GM21526 (cell line): ENCODE measurements around the gene HSPG2.
"Not testable (repeated sequence)": the region's sequence is repeated elsewhere in the genome, so short reads cannot be mapped to it uniquely, and the experiment has no call there.

Experiments used
- ATAC-seq: cut with Tn5 transposase; IDR thresholded peaks from one replicate; pipeline ENCODE4 v1.9.1; 2021; ENCODE audit warnings: moderate library complexity; ENCODE audit not compliant: unreplicated experiment, low FRiP score

HSPG2 gene

DNA sequence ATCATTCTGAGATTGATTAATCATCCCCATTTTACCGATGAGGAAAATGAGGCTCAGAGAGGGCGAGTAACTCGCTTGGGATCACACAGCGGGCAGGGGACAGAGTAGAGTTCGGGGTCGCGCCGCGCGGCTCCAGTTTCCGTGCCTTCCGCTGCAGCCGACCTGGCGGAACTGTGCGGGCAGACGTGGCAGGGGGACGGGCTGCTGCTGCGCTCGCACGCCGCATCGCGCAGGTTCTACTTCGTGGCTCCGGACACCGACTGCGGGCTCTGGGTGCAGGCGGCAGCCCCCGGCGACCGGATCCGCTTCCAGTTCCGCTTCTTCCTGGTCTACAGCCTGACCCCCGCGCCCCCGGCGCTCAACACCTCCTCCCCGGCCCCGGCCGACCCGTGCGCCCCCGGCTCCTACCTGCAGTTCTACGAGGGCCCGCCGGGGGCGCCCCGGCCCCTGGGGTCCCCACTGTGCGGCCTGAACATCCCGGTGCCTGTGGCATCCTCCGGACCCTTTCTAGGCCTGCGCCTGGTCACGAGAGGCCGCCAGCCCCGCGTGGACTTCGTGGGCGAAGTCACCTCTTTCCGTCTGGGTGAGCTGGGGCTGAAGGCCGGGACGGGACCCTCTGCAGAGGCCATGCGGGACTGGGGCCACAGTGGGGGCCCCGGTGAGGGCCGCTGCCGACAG lies 122.7 kb downstream of the HSPG2 start:
- peak; percentile 46 for ATAC-seq

GRCh38 chr1:21813542-21813941 lies 123.6 kb downstream of the HSPG2 start:
- no peak for ATAC-seq

GRCh38 chr1:21811875-21812305 lies 125.2 kb downstream of the HSPG2 start, which contains the start of gene LDLRAD2:
Gene LDLRAD2, plus strand, starts transcription at chr1:21812265. Its CDS starts 187 bp downstream, at chr1:21812452.
- ATAC-seq: no peak

DNA sequence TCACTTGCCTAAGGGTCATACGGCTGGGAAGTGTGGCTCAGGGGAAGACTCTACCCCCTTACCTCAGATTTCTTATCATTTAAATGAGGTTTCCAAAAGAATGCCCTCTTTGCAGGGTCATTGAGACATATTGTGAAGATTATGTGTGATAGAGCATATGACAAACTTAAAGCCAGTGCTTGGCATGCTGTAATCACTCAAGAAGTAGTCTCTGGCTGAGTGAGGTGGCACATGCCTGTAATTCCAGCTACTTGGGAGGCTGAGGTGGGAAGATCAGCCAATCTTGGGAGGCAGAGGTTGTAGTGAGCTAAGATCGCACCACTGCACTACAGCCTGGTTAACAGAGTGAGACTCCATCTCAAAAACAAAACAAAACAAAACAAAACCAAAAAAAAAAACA lies 132.6 kb downstream of the HSPG2 start:
- no peak for ATAC-seq

DNA sequence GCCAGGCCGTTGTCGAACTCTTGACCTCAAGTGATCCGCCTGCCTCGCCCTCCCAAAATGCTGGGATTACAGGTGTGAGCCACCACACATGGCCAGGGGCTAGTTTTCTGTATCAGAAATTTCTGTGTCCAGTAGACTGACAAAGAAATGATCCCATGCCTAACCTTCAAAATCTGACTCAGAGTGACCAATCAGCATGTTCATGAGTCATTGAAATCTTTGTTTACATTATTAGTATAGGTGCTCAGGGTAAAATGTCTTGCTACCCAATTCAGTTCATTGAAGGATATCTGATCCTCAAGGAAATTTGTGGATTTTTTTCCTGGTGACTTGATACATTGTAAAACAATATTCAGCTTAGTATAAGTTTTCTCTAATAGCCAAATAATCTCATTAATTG lies 136.0 kb downstream of the HSPG2 start:
- ATAC-seq: no peak

GRCh38 chr1:21799730-21800129 lies 137.4 kb downstream of the HSPG2 start:
- no peak for ATAC-seq

DNA sequence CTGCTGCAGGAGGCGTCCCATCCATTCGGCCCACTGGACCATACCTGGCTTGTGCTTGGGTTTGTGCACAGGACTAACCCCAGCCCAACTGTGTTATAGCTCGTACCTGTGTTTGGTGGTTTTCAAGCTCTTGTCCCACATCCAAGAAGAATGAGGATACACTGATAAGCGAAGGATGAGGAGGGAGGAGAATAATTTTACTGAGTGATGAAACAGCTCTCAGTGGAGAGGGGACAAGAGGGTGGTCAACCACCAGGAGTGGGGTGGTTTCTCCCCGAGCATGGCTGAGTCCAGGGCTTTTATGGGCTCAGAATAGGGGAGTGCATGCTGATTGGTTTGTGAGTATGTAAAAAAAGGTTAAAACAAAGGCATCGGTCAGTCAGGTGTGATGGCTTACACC lies 142.0 kb downstream of the HSPG2 start:
- no peak for ATAC-seq

DNA sequence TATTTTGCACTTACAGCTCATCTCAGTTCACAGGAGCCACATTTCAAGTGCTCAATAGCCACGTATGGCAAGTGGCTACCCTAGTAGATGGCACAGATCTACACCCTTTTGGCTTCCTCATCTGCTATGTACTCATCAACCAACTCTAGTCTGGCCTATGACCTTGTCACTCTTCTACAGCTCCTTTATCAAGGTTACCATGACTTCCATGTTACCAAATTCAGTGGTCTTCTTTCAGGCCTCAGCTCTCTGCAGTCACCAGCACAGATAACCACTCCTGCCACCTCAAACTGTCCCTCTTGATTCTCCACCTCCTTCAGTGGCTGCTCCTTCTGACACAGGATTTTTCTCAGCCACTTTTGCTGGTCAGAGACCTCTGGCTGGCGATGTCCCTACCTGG lies 142.5 kb downstream of the HSPG2 start:
- ATAC-seq: no peak

DNA sequence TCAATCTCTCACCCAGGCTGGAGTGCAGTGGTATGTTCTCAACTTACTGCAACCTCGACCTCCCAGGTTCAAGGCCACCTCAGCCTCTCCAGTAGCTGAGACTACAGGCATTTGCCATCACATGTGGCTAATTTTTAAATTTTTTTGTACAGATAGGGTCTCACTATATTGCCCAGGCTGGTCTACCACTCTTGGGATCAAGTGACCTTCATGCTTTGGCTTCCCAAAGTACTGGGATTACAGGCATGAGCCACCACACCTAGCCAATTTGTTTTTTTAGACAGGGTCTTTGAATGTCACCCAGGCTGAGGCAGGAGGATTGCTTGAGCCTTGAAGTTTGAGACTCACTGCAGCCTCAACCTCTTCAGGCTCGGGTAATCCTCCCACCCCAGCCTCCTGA lies 144.0 kb downstream of the HSPG2 start:
- ATAC-seq: no peak

- ATAC-seq: no peak
Measured at GRCh38 chr1:21786640-21787039, 150.5 kb downstream of the HSPG2 start.

DNA sequence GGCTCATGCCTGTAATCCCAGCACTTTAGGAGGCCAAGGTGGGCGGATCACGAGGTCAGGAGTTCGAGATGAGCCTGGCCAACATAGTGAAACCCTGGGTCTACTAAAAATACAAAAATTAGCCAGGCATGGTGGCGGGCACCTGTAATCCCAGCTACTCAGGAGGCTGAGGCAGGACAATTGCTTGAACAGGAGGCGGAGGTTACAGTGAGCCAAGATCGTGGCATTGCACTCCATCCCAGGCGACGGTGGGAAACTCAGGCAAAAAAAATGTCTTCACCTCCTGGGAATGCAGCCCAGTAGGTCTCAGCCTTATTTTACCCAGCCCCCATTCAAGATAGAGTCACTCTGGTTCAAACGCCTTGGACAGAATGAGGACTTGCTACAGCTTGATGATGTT lies 151.3 kb downstream of the HSPG2 start:
- not testable (repeated sequence) for ATAC-seq

- peak; percentile 55 for ATAC-seq
Measured at GRCh38 chr1:21783679-21784603, 153.2 kb downstream of the HSPG2 start.

DNA sequence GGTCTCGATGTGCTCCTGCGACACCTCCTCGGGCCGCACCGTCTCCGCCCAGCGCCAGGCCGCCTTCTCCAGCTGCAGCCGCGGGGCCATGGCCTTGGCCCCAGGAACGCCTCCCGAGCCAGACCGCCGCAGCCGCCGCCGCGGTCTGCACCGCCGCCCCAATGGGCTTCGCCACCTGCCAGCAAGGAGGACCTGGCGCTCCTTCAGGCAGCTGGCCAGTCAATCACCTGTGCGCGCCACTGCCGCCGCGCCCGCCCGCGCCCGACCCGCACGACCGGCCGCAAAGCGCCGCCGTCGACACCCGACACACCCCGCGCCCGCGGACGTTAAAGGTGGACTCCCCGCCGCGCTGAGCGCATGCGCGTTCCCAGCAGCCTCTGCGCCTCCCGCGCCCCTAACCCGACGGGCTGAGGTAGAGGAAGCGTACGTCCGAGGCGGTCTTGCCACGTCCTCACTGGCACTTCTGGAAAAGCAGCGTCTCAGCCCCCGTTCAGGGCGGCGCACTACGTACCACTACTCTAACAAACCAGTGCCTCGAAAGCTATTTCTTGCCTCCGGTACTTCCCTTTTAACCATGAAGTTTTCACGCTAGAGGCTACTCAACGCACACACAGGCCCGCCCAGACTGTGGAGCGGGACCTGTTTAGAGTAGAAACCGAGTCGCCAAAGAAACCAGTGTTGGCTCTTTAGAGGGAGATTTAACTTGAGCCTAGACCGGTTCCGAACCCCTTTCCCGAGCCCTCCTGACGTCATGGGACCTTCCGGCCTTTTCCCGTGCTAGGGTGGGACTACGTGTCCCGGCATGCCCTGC lies 154.0 kb downstream of the HSPG2 start, which contains the start of gene USP48:
Gene USP48 (minus strand): TSS at position 282 of the 811 bp plus-strand sequence. CDS start 192 bp downstream, at position 90.
- ATAC-seq: peak; percentile 63

GRCh38 chr1:21782349-21782867 lies 154.7 kb downstream of the HSPG2 start:
- ATAC-seq: peak; percentile 16

DNA sequence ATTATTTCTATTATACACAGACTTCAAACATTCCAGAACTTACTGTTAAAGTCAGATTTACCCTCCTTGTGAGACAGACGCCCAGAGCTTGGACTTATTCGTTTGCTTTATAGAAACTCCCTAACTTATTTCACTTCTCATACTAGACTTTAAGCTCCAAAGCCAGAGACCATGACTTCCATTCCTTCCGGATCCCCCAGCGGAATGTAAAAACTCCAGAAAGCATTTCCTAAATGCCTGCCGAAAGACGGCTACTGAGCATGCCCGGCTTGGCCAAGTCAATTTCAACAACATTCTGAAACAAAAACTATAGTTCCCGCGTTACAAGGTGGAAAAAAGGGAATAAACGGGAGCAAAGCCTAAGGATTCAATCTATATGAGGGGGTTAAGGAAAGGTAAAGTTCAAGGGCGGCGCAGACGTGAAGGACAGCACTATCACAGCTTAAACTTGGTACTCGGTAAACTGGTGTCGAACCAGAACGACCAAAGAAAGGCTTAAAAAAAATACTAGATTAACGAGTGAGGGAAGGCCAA lies 155.2 kb downstream of the HSPG2 start:
- ATAC-seq: peak; percentile 18

DNA sequence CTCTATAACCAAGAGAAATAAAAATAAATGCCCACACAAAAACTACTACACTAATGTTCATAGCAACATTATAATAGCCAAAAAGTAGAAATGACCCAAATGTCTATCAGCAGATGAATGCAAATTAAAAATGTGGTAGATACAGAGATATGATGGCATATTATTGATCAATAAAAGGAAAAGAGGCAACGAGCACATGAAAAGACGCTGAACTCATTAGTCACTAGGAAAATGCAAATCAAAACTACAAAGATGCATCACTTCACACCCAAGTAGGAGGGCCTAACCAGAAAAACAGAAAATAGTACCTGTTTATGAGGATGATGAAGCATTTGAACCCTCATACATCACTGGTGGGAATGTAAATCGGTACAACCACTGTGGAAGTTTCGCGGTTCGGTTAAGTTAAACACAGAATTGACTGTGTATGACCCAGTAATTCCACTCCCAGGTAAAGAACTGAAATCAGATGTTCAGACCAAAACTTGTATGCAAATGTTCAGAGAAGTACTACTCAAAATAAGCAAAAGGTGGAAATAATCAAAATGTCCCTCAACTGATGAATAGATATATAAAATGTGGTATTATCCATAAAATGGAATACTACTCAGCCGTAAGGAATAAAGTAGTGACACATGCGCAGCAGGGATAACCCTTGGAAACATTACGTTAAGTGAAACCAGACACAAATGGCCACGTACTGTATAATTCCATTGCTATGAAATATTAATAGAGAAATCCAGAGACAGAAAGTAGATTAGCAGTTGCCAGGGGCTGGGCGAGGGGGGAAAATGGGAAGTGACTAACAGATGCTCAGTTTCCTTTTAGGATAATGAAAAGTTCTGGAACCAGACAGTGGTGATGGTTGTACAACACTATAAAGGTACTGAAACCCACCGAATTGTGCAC lies 157.2 kb downstream of the HSPG2 start:
- ATAC-seq: no peak

GRCh38 chr1:21778405-21778727 lies 158.7 kb downstream of the HSPG2 start:
- ATAC-seq: no peak

- ATAC-seq: not testable (repeated sequence)
Measured at GRCh38 chr1:21776925-21777324, 160.2 kb downstream of the HSPG2 start.

DNA sequence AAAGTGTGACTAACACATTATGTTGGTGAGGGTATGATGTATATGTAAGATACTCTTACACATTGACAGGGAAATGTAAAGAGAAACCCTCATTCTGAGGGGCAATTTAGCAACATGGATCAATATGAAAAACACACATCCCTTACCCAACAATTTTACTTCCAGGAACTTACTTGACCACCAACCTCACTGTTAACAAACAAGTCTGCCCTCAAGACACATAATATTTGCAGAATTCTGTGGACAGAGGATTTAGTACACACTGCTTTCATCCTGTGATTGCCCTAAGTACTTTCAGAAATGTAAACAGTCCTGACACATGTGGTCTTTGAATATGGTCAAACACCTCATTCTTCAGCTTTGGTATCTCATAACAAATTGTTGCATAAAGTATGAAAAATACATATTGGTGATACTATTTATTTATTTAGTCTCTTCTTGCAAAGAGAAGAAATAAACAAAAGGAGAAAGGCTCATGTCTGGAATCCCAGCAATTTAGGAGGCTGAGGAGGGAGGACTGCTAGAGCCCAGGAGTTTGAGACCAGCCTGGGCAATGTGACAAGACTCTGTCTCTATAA lies 161.0 kb downstream of the HSPG2 start:
- no peak for ATAC-seq
